ENCODE measurements around the gene DENND10.

The DENND10 gene

DNA sequence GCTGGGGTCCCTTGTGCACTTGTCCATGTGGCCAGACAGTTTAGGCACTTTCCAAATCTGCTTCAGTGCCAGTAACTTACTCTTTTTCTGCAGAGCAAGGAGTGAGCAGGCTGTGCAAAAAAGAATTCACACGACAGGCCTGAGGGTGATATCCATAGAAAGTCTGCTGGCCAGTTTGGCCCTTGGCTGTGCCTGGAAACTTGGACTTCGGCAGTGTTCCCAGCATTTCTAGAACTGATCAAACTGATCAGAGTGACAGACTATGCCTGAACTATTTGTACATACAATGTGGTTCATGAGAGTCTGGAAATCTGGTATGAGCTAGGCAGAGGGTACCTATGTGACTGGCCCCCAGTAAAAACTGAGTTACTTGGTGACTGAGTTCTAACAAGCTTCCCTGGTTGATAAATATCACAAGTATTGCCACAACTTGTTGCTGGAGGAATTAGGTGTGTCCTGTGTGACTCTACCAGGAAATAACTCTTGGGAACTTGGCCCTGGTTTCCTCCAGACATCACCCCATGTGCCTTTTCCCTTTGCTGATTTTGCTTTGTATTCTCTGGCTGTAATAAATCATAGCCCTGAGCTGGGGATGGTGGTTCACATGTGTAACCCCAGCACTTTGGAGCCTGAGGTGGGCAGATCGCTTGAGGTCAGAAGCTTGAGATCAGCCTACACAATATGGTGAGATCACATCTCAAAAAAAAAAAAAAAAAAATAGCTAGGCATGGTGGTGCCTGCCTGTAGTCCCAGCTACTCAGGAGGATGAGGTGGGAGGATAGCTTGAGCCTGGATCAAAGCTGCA is 3.3 kb upstream of the DENND10 start:
- Histone ChIP-seq H3K4me1 (ENCODE audit: control insufficient read depth, low read length) (peaks cover 44% of the 10 kb centered on the region), H3K79me2 (ENCODE audit: control insufficient read depth, low read length) (peaks cover 12% of the 10 kb centered on the region), H3K36me3 (ENCODE audit: control insufficient read depth, low read length) (no peaks in the 10 kb centered on the region), H3K4me2 (ENCODE audit: low read length) (no peak overlapping the region), H3K9me3 (ENCODE audit: control insufficient read depth, insufficient read depth, low read length) (no peaks in the 10 kb centered on the region), H3K4me3 (ENCODE audit: low read length) (no peak overlapping the region), H3K9me2 (replicated peaks; ENCODE audit: control insufficient read depth, low read length) (no peaks in the 10 kb centered on the region), H3K27ac (ENCODE audit: low read depth, low read length) (peak overlapping the region; percentile 77; the same call in 1 of the 2 replicates), H4K20me1 (ENCODE audit: control insufficient read depth, insufficient read depth, low read depth, low read length) (no peaks in the 10 kb centered on the region), H3K27me3 (ENCODE audit: control insufficient read depth, low read length) (0 out of 2 replicates have a peak, but pooled peaks cover 2% of the 10 kb centered on the region), H3F3A (ENCODE audit: control insufficient read depth, insufficient read depth) (peaks cover 9% of the 10 kb centered on the region; the same call in 1 of the 2 replicates)
- TF ChIP-seq EZH2phosphoT487 (IDR thresholded peaks at IDR 0.05; ENCODE audit: borderline replicate concordance, low read length): no peak
- TF ChIP-seq, protein P1, sequence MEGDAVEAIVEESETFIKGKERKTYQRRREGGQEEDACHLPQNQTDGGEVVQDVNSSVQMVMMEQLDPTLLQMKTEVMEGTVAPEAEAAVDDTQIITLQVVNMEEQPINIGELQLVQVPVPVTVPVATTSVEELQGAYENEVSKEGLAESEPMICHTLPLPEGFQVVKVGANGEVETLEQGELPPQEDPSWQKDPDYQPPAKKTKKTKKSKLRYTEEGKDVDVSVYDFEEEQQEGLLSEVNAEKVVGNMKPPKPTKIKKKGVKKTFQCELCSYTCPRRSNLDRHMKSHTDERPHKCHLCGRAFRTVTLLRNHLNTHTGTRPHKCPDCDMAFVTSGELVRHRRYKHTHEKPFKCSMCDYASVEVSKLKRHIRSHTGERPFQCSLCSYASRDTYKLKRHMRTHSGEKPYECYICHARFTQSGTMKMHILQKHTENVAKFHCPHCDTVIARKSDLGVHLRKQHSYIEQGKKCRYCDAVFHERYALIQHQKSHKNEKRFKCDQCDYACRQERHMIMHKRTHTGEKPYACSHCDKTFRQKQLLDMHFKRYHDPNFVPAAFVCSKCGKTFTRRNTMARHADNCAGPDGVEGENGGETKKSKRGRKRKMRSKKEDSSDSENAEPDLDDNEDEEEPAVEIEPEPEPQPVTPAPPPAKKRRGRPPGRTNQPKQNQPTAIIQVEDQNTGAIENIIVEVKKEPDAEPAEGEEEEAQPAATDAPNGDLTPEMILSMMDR (IDR thresholded peaks at IDR 0.05; ENCODE audit: low read depth, low read length, poor library complexity, severe bottlenecking): no peak

DNA sequence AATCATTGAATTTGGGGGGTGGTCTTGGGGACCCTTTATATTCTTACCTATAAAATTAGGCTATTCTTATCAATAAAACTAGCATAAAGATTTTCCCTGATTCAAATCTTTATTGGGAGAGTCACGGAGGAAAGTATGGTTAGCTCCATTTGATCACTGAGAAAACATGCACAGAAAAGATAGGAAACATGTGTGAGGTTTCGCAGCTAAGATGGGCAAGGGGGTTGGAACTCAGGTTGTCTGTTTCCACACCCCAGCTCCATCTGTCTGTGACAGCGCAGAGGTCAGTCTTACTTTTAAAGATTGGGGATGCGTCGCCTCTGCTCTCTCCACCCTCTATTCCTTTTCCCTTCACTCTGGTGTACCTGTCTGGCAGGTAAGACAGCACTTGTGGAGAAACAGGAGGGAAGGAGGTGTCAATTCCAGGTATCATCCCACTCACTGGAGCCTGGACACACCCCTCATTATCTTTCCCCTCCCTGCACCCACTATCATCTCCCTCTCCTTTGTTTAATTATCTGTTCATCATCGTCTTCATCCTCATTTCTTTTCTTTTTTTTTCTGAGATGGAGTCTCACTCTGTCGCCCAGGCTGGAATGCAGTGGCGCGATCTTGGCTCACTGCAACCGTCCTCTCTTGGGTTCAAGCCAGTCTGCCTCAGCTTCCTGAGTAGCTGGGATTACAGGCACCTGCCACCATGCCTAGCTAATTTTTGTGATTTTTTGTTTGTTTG is 2.4 kb upstream of the DENND10 start:
- H3K9me3 ChIP-seq (ENCODE audit: control insufficient read depth, insufficient read depth, low read length): no peaks in the 10 kb centered on the region
- no peaks in the 10 kb centered on the region for H3K9me2 ChIP-seq (replicated peaks; ENCODE audit: control insufficient read depth, low read length)
- peak overlapping the region; percentile 58 for H3K4me2 ChIP-seq (ENCODE audit: low read length)
- no peaks in the 10 kb centered on the region for H3K27me3 ChIP-seq (ENCODE audit: control insufficient read depth, low read length)
- H4K20me1 ChIP-seq (ENCODE audit: control insufficient read depth, insufficient read depth, low read depth, low read length): no peaks in the 10 kb centered on the region
- no peaks in the 10 kb centered on the region for H3K36me3 ChIP-seq (ENCODE audit: control insufficient read depth, low read length)
- H3F3A ChIP-seq (ENCODE audit: control insufficient read depth, insufficient read depth): peaks cover 9% of the 10 kb centered on the region; the same call in 1 of the 2 replicates
- no peak for TF ChIP-seq EZH2phosphoT487 (IDR thresholded peaks at IDR 0.05; ENCODE audit: borderline replicate concordance, low read length)
- TF ChIP-seq, protein P1 (IDR thresholded peaks at IDR 0.05; ENCODE audit: low read depth, low read length, poor library complexity, severe bottlenecking): no peak
- H3K4me1 ChIP-seq (ENCODE audit: control insufficient read depth, low read length): peaks cover 44% of the 10 kb centered on the region
- H3K79me2 ChIP-seq (ENCODE audit: control insufficient read depth, low read length): peaks cover 16% of the 10 kb centered on the region
- peak overlapping the region; percentile 59 for H3K4me3 ChIP-seq (ENCODE audit: low read length)
- H3K27ac ChIP-seq (ENCODE audit: low read depth, low read length): peak overlapping the region; percentile 77

DNA sequence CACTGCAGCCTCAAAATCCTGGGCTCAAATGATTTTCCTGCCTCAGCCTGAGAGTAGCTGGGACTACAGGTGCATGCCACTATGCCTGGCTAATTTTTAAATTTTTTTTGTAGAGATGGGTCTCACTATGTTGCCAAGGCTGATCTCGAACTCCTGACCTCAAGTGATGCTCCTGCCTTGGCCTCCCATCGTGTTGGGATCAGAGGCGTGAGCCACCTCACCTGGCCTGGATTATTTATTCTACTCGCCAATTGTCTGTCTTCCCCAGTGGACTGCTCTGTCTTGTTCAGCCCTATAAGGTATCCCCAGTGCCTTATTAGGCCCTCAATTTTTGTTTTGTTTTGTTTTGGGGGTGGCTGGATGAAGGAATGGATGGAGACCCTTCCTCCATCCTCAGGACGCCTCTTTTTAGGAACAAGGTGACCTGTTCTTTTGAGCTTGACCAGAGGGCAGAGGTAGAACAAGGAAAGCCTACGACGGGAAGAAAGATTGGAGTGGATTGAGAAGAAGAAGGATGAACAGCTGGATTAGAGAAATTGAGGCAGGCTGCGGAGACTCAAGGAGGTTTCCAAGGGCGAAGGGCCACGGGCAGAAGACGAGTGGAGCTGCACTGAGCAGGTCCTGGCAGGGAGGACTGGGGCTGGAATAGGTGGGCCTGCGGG is 541 bp upstream of the DENND10 start:
- Histone ChIP-seq H3F3A (ENCODE audit: control insufficient read depth, insufficient read depth) (peaks cover 9% of the 10 kb centered on the region; the same call in 1 of the 2 replicates), H3K79me2 (ENCODE audit: control insufficient read depth, low read length) (peaks cover 16% of the 10 kb centered on the region), H3K9me2 (replicated peaks; ENCODE audit: control insufficient read depth, low read length) (no peaks in the 10 kb centered on the region), H3K4me3 (ENCODE audit: low read length) (peak overlapping the region; percentile 44), H3K27me3 (ENCODE audit: control insufficient read depth, low read length) (no peaks in the 10 kb centered on the region), H3K4me1 (ENCODE audit: control insufficient read depth, low read length) (peaks cover 44% of the 10 kb centered on the region), H3K4me2 (ENCODE audit: low read length) (peak overlapping the region; percentile 58), H3K36me3 (ENCODE audit: control insufficient read depth, low read length) (no peaks in the 10 kb centered on the region), H4K20me1 (ENCODE audit: control insufficient read depth, insufficient read depth, low read depth, low read length) (no peaks in the 10 kb centered on the region), H3K27ac (ENCODE audit: low read depth, low read length) (peak overlapping the region; percentile 77), H3K9me3 (ENCODE audit: control insufficient read depth, insufficient read depth, low read length) (no peaks in the 10 kb centered on the region)
- TF ChIP-seq, protein P1 (IDR thresholded peaks at IDR 0.05; ENCODE audit: low read depth, low read length, poor library complexity, severe bottlenecking): no peak
- no peak for TF ChIP-seq EZH2phosphoT487 (IDR thresholded peaks at IDR 0.05; ENCODE audit: borderline replicate concordance, low read length)
